ENCODE measurements around the gene BCR.
"Not testable (repeated sequence)": the region's sequence is repeated elsewhere in the genome, so short reads cannot be mapped to it uniquely, and the experiment has no call there.

Gene BCR

DNA sequence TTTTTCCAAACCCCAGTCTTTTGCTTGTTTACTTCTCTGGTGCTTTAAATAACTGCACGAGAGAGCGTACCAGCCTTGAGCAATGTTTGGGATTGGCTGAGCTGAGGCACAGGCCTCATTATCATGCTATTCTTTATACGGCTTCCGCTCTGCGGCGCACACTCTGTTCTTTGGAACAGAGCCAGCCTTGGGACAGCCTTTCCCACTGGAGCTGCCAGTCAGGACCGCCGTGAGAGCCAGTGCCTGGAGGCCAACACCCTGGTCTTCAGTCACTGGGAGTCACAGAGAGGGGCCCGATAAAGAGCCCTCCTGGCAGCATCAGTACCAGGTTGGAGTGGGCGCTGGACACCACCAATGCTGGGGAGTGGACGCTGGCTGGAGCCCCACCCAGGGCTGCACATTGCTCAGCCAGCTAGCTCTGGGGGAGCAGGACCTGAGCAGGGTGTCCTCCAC lies 125.6 kb downstream of the BCR start:
- Histone ChIP-seq H3K36me3 (ENCODE audit: insufficient read depth, low read length) (no peaks in the 10 kb centered on the region), H3K9ac (ENCODE audit: low read depth, low read length) (no peak overlapping the region), H3K9me3 (ENCODE audit: control insufficient read depth, insufficient read depth, low read length) (no peaks in the 10 kb centered on the region), H3K4me1 (ENCODE audit: insufficient read depth, low read length) (no peaks in the 10 kb centered on the region)

DNA sequence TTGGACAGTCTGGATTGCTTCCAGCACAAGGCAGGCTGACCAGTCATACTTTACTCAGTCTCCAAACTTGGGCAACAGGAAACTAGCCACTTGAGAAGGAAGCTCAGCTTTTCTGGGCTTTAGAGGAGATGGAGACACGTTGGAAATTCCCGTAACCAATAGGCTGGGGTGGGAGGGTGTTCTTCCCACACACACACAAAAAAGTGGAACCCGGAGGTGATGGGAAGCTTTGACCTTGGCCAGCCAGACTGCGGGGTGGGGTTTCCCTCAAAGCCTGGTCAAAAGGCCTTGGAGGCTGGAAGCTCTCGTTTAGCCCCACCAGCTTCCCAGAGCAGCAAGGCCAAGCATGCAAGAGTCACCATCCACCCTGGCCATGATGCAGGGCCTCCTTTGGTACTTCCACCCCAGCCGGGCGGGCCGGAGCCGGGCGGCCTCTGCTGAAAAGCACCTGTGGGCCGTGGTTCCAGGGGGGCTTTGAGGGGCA lies 126.2 kb downstream of the BCR start:
- Histone ChIP-seq H3K36me3 (ENCODE audit: insufficient read depth, low read length) (no peaks in the 10 kb centered on the region), H3K4me1 (ENCODE audit: insufficient read depth, low read length) (no peaks in the 10 kb centered on the region), H3K9me3 (ENCODE audit: control insufficient read depth, insufficient read depth, low read length) (no peaks in the 10 kb centered on the region), H3K9ac (ENCODE audit: low read depth, low read length) (no peak overlapping the region)

DNA sequence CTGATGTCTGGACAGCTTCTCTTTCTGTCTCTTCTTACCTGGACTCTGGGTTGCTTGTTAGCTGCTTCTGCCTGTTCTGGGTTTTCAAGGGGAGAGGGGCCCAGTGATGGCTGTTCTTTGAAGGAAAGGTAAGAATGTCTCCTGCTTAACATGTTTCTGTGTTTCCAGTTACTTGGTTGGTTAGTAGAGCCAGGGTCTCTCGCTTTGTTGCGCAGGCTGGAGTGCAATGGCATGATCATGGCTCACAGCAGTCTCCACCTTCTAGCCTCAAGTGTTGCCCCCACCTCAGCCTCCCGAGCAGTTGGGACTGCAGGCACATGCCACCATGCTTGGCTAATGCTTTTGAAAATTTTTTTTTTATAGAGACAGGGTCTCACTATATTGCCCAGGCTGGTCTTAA lies 126.6 kb downstream of the BCR start:
- H3K4me1 ChIP-seq (ENCODE audit: insufficient read depth, low read length), result no peaks in the 10 kb centered on the region
- no peak overlapping the region for H3K9ac ChIP-seq (ENCODE audit: low read depth, low read length)
- no peaks in the 10 kb centered on the region for H3K9me3 ChIP-seq (ENCODE audit: control insufficient read depth, insufficient read depth, low read length)
- H3K36me3 ChIP-seq (ENCODE audit: insufficient read depth, low read length), result no peaks in the 10 kb centered on the region

DNA sequence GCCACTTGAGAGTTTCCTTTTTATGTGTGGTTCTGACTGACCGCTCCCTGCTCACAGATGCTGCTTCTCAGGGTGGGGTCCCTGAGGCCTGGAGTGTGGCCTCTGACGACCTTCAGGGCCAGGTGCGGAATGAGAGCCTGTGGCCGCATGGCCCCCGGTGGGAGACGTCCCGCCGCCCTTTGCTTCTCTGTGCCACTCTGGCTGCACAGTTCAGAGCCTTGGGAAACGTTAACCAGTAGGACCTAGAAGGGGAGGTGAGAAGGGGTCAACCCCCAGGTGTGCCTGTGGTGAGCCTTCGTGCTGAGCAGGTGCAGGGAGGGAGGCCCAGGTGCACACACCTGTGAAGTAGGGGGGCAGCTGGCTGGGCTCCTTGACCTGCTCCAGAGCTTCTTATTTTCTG lies 127.2 kb downstream of the BCR start:
- H3K9me3 ChIP-seq (ENCODE audit: control insufficient read depth, insufficient read depth, low read length); H3K4me1 ChIP-seq (ENCODE audit: insufficient read depth, low read length); H3K36me3 ChIP-seq (ENCODE audit: insufficient read depth, low read length); H3K9ac ChIP-seq (ENCODE audit: low read depth, low read length): not testable (repeated sequence)

DNA sequence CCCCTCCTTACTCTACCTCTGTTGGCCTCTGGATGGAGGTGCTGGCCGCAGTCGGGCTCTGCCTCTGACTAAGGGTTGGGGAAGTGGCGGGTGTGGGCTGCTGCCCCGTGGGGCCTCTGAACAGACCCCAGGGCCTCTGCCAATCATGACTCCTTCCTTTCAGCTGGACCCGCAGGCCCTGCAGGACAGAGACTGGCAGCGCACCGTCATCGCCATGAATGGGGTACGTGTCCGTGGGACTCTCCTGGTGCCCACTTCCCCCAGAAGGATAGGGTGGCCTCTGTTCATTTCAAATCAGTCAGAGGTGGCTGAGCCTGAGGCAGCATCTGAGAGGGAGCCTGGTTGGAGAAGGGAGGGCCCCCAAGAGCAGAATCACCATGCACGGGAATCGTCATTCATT lies 129.0 kb downstream of the BCR start:
- H3K4me1 ChIP-seq (ENCODE audit: insufficient read depth, low read length); H3K9me3 ChIP-seq (ENCODE audit: control insufficient read depth, insufficient read depth, low read length); H3K9ac ChIP-seq (ENCODE audit: low read depth, low read length); H3K36me3 ChIP-seq (ENCODE audit: insufficient read depth, low read length): not testable (repeated sequence)

DNA sequence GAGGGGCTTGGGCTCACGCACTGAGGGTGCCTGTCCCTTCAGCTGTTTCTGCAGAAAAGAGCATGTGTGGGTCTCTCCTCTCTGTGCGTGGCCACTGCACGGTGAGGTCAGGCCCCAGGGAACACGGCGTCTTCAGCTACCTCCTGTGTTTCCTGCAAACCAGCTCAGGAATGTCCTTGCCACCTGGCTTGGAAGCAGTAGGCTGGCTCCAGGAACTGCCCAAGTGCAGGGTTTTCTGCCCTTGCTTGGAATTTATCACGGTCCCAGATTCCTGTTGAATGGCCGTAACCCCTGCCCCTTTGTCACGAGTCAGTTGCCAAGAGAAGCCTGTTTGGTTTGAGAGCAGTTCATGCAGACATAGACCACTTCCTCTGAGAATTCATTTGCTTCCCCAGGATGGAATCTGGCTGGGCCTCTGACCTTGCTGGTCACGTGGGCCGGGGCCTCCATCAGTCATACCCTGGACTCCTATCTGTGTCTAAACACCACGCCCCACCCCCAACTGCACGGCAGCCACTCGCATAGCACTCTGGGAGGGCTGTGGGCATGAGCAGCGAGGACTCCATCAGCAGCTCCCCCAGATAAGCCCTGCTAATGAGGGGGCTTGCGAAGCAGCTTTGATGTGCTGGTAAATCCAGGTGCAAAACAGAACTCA lies 130.3 kb downstream of the BCR start:
- H3K36me3 ChIP-seq (ENCODE audit: insufficient read depth, low read length); H3K4me1 ChIP-seq (ENCODE audit: insufficient read depth, low read length); H3K9ac ChIP-seq (ENCODE audit: low read depth, low read length); H3K9me3 ChIP-seq (ENCODE audit: control insufficient read depth, insufficient read depth, low read length): not testable (repeated sequence)

DNA sequence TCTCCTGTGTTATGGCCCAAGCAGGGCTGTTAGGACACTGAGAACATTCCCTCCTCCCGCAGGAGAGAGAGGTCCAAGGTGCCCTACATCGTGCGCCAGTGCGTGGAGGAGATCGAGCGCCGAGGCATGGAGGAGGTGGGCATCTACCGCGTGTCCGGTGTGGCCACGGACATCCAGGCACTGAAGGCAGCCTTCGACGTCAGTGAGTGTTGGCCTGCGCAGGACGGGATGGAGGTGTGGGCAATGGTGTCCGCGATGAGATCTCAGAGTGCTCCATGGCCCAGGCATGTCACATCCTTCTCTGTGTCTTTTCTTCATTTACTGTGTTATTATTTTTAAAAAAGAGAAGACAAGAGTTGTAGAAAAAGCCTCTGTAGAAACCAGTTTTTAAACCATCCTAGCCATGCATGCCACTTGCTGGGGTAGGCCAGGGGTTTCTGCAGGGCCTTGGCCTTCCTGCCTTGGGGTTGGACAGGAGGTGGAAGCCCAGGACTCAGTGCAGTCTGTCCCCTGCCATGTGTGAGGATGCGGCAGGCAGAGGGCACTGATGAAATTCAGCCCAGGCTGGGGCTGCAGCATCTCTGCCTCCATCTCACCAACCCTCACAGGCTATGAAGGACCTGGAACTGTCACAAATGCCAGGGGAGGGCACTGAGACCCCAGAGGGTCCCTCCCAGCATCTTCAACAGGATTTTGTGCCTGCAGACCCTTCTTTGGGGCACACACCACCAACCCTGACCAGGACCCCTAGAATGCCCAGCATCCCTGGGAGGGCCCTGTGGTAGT lies 131.5 kb downstream of the BCR start:
- H3K9me3 ChIP-seq (ENCODE audit: control insufficient read depth, insufficient read depth, low read length); H3K9ac ChIP-seq (ENCODE audit: low read depth, low read length); H3K36me3 ChIP-seq (ENCODE audit: insufficient read depth, low read length); H3K4me1 ChIP-seq (ENCODE audit: insufficient read depth, low read length): not testable (repeated sequence)

DNA sequence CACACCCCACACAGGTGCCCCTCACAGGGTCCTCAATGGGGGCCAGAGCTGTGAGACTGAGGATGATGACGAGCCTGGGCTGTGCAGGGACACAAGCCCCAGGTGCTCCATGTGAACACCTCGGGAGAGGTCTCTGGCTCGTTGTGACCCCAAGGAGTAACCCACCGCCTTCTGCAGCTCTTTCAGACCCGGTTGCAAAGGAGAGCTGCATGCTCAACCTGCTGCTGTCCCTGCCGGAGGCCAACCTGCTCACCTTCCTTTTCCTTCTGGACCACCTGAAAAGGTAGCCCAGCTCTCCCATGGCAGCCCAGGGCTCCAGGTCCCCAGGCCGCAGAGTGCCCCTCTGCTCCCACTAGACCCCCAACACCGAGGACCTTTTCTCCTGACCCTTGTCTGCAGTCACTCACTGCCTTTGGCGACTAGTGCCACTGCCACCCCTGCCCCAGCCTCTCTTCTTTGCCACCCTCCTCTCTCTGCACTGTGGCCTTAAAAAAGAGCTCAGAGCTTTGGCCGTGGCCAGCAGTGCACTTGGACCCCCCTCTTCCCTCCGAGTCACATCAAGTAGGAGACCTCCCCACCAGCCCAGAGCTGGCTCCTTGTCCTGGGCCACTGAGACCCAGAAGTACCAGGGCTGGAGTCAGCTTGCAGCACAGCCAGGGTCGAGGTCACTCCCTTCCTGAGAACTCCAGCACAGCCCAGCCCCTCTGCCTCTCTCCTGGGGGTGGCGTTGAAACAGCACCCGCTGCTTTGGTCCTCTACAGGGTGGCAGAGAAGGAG lies 133.7 kb downstream of the BCR start:
- no peaks in the 10 kb centered on the region for H3K9me3 ChIP-seq (ENCODE audit: control insufficient read depth, insufficient read depth, low read length)
- H3K36me3 ChIP-seq (ENCODE audit: insufficient read depth, low read length), result no peaks in the 10 kb centered on the region
- no peak overlapping the region for H3K9ac ChIP-seq (ENCODE audit: low read depth, low read length)
- no peaks in the 10 kb centered on the region for H3K4me1 ChIP-seq (ENCODE audit: insufficient read depth, low read length)

DNA sequence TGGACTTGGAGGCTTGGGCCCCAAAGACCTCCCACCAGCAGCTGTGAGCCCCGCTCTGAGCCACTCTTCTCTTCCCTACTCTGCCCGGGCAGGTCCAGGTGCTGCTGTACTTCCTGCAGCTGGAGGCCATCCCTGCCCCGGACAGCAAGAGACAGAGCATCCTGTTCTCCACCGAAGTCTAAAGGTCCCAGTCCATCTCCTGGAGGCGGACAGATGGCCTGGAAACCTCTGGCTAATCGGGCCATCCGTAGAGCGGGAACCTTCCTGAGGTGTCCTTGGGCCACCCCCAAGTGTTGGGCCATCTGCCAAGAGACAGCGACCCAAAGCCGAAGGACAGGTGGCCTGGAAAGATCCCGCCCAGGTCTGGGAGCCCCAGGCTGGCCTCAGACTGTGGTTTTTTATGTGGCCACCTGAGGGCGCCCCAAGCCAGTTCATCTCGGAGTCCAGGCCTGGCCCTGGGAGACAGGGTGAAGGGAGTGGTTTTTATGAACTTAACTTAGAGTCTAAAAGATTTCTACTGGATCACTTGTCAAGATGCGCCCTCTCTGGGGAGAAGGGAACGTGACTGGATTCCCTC lies 135.1 kb downstream of the BCR start:
- no peak overlapping the region for H3K9ac ChIP-seq (ENCODE audit: low read depth, low read length)
- no peaks in the 10 kb centered on the region for H3K4me1 ChIP-seq (ENCODE audit: insufficient read depth, low read length)
- no peaks in the 10 kb centered on the region for H3K9me3 ChIP-seq (ENCODE audit: control insufficient read depth, insufficient read depth, low read length)
- no peaks in the 10 kb centered on the region for H3K36me3 ChIP-seq (ENCODE audit: insufficient read depth, low read length)

DNA sequence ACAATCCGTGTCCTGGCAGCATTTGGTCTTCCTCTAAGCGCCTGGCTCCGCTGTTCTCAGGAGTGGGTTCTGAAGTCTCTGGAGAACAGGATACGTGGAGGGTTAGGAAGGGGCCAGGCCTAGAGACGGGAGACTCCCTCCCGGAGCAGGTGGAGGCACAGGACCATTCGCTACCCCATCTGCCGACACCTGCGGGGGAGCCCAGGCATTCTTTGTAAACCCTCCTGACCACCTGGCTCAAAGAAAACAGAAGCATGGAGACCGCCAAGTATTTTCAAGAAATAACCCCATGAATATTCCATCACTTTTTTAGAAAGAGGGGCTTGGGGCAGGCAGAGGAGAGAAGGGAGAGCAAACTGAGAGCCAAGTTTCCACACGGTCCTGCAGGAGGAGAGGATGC lies 136.3 kb downstream of the BCR start:
- not testable (repeated sequence) for H3K9me3 ChIP-seq (ENCODE audit: control insufficient read depth, insufficient read depth, low read length); H3K36me3 ChIP-seq (ENCODE audit: insufficient read depth, low read length); H3K4me1 ChIP-seq (ENCODE audit: insufficient read depth, low read length); H3K9ac ChIP-seq (ENCODE audit: low read depth, low read length)

DNA sequence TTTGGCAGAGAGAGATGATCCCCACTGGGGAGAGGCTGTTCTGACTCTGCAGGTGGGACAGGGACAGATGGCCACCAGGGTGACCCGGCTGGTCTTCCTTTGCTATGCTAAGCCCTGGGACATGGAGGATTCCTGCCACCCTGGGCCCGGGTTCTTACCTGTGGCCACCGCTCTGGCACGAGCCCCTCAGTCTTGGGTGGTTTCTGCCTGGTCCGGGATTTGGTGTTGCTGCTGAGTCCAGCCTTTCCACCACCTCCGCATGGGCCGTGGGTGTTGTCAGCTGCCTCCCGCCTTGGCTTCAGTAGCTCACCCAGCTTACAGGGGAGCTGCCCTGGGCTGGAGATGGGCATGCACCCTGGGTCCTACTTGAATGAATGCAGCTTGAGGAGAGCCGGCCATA lies 138.0 kb downstream of the BCR start:
- H3K36me3 ChIP-seq (ENCODE audit: insufficient read depth, low read length); H3K9me3 ChIP-seq (ENCODE audit: control insufficient read depth, insufficient read depth, low read length): not testable (repeated sequence)

DNA sequence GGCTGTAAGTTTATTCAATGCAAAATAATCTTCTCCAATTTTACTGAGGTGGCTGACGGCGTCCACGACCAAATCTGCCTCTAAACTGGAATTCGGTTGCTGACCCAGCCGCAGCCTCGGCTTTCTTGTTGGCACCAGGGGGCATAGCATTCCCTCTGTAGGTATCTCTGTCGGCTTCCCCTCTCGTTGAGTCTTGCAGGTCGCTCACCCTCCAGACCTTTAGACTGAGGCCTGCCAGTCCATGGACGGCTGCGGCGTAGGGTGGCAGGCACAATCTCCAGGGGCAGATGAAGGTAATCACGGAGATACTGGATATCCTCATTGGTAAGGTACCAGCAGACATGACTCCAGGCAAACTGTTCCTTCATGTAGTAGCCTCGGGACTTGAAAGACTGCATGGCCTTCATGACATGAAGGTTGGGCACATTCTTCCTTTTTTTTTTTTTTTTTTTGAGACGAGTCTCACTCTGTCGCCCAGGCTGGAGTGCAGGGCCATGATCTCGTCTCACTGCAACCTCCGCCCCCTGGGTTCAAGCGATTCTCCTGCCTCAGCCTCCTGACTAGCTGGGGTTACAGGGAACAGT lies 142.3 kb downstream of the BCR start:
- H3K9me3 ChIP-seq (ENCODE audit: control insufficient read depth, insufficient read depth, low read length); H3K9ac ChIP-seq (ENCODE audit: low read depth, low read length); H3K36me3 ChIP-seq (ENCODE audit: insufficient read depth, low read length); H3K4me1 ChIP-seq (ENCODE audit: insufficient read depth, low read length): not testable (repeated sequence)

More for the DNA sequence above, 138.0 kb downstream of the BCR start:
- H3K4me1 ChIP-seq (ENCODE audit: insufficient read depth, low read length); H3K9ac ChIP-seq (ENCODE audit: low read depth, low read length): not testable (repeated sequence)

DNA sequence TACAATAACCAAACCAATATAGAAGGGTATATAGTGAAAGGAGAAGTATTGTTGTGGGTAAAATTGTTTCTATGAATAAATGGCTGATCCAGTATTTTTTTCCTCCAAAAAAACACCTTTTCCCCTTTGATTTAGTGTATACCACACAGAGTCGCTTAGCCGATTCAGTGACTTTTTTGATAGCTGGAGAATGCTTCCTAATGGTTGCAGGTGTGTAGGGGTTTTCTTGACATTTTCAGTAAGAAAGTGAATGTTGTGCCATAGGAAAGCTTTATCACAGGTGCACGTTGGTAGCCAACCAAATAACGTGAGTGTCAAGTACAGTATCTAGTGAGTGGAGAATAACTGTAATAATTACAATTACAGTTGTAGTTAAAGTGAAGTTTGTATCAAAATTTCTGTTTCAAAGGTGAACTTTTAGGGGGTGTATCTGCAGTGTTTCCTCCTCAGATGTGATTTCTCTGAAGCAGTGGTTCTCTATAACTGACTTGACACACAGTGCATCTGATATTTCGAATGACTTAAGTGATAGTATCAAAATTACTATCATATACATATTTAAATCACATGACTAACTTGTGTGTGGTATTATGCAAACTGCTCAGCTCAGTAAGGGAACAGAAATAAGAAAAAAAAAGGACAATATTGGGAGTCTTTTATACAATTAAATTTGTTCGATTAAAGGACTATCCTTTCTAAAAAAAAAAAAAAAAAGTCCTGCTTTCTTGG lies 143.8 kb downstream of the BCR start:
- not testable (repeated sequence) for H3K36me3 ChIP-seq (ENCODE audit: insufficient read depth, low read length); H3K9ac ChIP-seq (ENCODE audit: low read depth, low read length); H3K4me1 ChIP-seq (ENCODE audit: insufficient read depth, low read length); H3K9me3 ChIP-seq (ENCODE audit: control insufficient read depth, insufficient read depth, low read length)

DNA sequence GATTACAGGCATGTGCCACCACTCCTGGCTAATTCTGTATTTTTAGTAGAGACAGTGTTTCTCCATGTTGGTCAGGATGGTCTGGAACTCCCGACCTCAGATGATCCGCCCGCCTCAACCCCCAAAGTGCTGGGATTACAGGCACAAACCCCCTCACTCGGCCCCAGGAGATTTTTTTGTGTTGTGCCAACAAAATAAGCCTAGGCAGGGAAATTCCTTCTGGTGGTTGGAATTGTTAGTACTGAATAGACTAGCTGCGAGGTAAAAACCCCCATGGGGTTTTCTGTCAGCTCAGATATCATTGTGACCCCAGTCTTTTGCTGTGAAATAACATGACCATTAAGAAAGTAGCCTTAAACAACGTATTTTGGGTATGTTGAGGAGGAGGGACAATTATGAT lies 144.9 kb downstream of the BCR start:
- H3K9me3 ChIP-seq (ENCODE audit: control insufficient read depth, insufficient read depth, low read length), result no peaks in the 10 kb centered on the region
- no peaks in the 10 kb centered on the region for H3K36me3 ChIP-seq (ENCODE audit: insufficient read depth, low read length)
- H3K4me1 ChIP-seq (ENCODE audit: insufficient read depth, low read length), result no peaks in the 10 kb centered on the region
- no peak overlapping the region for H3K9ac ChIP-seq (ENCODE audit: low read depth, low read length)
